ENCODE results near the gene DEPDC7.
"Not testable (repeated sequence)": the region's sequence is repeated elsewhere in the genome, so short reads cannot be mapped to it uniquely, and the experiment has no call there.

DEPDC7 gene

GRCh38 chr11:33027233-33027632 lies 11.6 kb downstream of the DEPDC7 start:
- DNase-seq: no peak

GRCh38 chr11:33027846-33028536 lies 12.3 kb downstream of the DEPDC7 start:
- DNase-seq: no peak

GRCh38 chr11:33028537-33028914 lies 12.8 kb downstream of the DEPDC7 start:
- no peak for DNase-seq

- DNase-seq: not testable (repeated sequence)
These were observed 13.5 kb downstream of the DEPDC7 start for GRCh38 chr11:33029218-33029617.

GRCh38 chr11:33033493-33033892 lies 17.8 kb downstream of the DEPDC7 start:
- no peak for DNase-seq

GRCh38 chr11:33035011-33035410 lies 19.3 kb downstream of the DEPDC7 start:
- no peak for DNase-seq

GRCh38 chr11:33039274-33040032 lies 23.8 kb downstream of the DEPDC7 start, which contains the start of gene TCP11L1:
TSS of gene TCP11L1 (plus strand) at chr11:33039572. CDS start at chr11:33043774, 4,202 bp downstream.
- DNase-seq: peak; percentile 52 to 71 (median 58)

- no peak for DNase-seq
These were observed 24.6 kb downstream of the DEPDC7 start for GRCh38 chr11:33040033-33040861.

- DNase-seq: no peak
These were observed 25.3 kb downstream of the DEPDC7 start for GRCh38 chr11:33040862-33041453.

- DNase-seq: no peak
These were observed 27.6 kb downstream of the DEPDC7 start for GRCh38 chr11:33043221-33043830.

GRCh38 chr11:33044285-33044756 lies 28.6 kb downstream of the DEPDC7 start:
- DNase-seq: no peak

GRCh38 chr11:33045551-33046255 lies 30.0 kb downstream of the DEPDC7 start:
- no peak for DNase-seq

GRCh38 chr11:33048701-33049100 lies 33.0 kb downstream of the DEPDC7 start:
- not testable (repeated sequence) for DNase-seq

- DNase-seq: not testable (repeated sequence)
These were observed 34.1 kb downstream of the DEPDC7 start for GRCh38 chr11:33049565-33050408.

GRCh38 chr11:33052231-33052630 lies 36.6 kb downstream of the DEPDC7 start:
- no peak for DNase-seq

GRCh38 chr11:33055375-33055774 lies 39.7 kb downstream of the DEPDC7 start:
- no peak for DNase-seq

GRCh38 chr11:33057284-33057683 lies 41.6 kb downstream of the DEPDC7 start:
- DNase-seq: no peak

GRCh38 chr11:33059331-33060007 lies 43.8 kb downstream of the DEPDC7 start:
- no peak for DNase-seq

GRCh38 chr11:33060271-33060670 lies 44.6 kb downstream of the DEPDC7 start:
- no peak for DNase-seq

- DNase-seq: no peak
These were observed 46.5 kb downstream of the DEPDC7 start for GRCh38 chr11:33062137-33062536.

Data from activated naive CD4-positive, alpha-beta T cell (primary cell).